K562 (cell line): ENCODE measurements around the gene MYBPHL. TPM values are rescaled to one million over a fixed set of nuclear protein-coding genes. Genes with fewer than 3 reads are reported as not detected.

ENCODE experiments used
- CHD2 ChIP-seq: IDR thresholded peaks from 2 replicates; pipeline ENCODE4 v1.6.1; 2011; ENCODE audit warnings: low read depth, low read length
- CUX1 ChIP-seq: fragments of 200-800 bp; sonication (Bioruptor generic); IDR thresholded peaks from 2 replicates; pipeline ENCODE4 v1.6.1; 2016; ENCODE audit warnings: missing genetic modification characterization, missing compliant biosample characterization
- ELK1 ChIP-seq: sonication (generic); formaldehyde crosslinking; IDR thresholded peaks from 2 replicates; pipeline ENCODE4 v1.8.1; 2022; ENCODE audit warnings: missing genetic modification reagents
- KLF10 ChIP-seq: fragments of 250-450 bp; sonication (Bioruptor Pico); IDR thresholded peaks from 2 replicates; pipeline ENCODE4 v1.6.1; 2021; ENCODE audit warnings: matching md5 sums
- RBM15 ChIP-seq: fragments of 200-400 bp; formaldehyde crosslinking; IDR thresholded peaks from 2 replicates; pipeline ENCODE4 v1.6.1; 2018; ENCODE audit warnings: mild to moderate bottlenecking, low read length, moderate library complexity; ENCODE audit not compliant: insufficient read depth
- TCFL5 ChIP-seq: fragments of 250-450 bp; sonication (Bioruptor Pico); conservative IDR thresholded peaks from 2 replicates; pipeline ENCODE4 v1.6.1; 2021; ENCODE audit warnings: mild to moderate bottlenecking, moderate library complexity, matching md5 sums
- TRIM25 ChIP-seq: fragments of 450-650 bp; IDR thresholded peaks from 2 replicates; pipeline ENCODE4 v1.7.0; 2016; ENCODE audit warnings: borderline replicate concordance
- ZNF184 ChIP-seq: sonication (generic); formaldehyde crosslinking; IDR thresholded peaks from 2 replicates; pipeline ENCODE4 v1.5.0; 2020; ENCODE audit warnings: missing genetic modification reagents
- ZNF197 ChIP-seq: fragments of 200-800 bp; sonication (Bioruptor generic); IDR thresholded peaks from 2 replicates; pipeline ENCODE4 v1.6.1; 2016; ENCODE audit warnings: low read depth, missing genetic modification characterization, missing compliant biosample characterization
- ZNF212 ChIP-seq: fragments of 450-650 bp; formaldehyde crosslinking; IDR thresholded peaks from 2 replicates; pipeline ENCODE4 v1.4.0; 2020; ENCODE audit warnings: mild to moderate bottlenecking
- ZNF408 ChIP-seq: fragments of 250-450 bp; sonication (Bioruptor Pico); IDR thresholded peaks from 2 replicates; pipeline ENCODE4 v1.4.0; 2020; ENCODE audit warnings: low read depth, mild to moderate bottlenecking, moderate library complexity
- polyA plus RNA-seq, 8 experiments: library from polyadenylated mRNA; depleted of rRNA in 4 of 8; stranded (reverse) in 5 of 8; unstranded in 3 of 8; fragments of >200 nt; fragmentation: Nextera tagmentation in 2 of 8; fragmentation: Illumina TruSeq in 1 of 8; extraction: Ambion mirVana in 2 of 8; extraction: Trizol in 1 of 8; gene quantifications; 2 replicates each; pipeline versions ENCODE4 v1.2.1 to v1.2.3, GENCODE V29; 2011 to 2014; ENCODE audit warnings: inconsistent platforms in 1 of 8, missing spikeins in 1 of 8
- total RNA-seq, 7 experiments: library from RNA; depleted of rRNA in 6 of 7; stranded (reverse); fragments of >200 nt in 6 of 7; fragmentation: Illumina TruSeq in 2 of 7; extraction: Trizol in 2 of 7; gene quantifications; 2 replicates each; pipeline versions ENCODE4 v1.2.1 to v1.2.3, GENCODE V29; 2011 to 2021; ENCODE audit warnings: low replicate concordance in 1 of 7

Gene MYBPHL
- total and polyA plus RNA-seq, 9 of the 15 experiments (the other 6 are each of a cell fraction or from before 2014, with no cell fraction given): 0.20 to 1.9 (median 0.33) TPM

- TF ChIP-seq CUX1 (no peak), ZNF197 (CRISPR knock-in tag) (no peak), RBM15 (no peak), ZNF212 (CRISPR knock-in tag) (no peak), CHD2 (no peak), ZNF408 (CRISPR knock-in tag) (no peak), TCFL5 (CRISPR knock-in tag) (no peak), ZNF184 (CRISPR knock-in tag) (no peak), TRIM25 (no peak), KLF10 (CRISPR knock-in tag) (no peak), ELK1 (CRISPR knock-in tag) (no peak)
Observed at GRCh38 chr1:109249654-109250401, 57.0 kb downstream of the MYBPHL start (continued).
